ENCODE results near the gene CD177. TPM values are rescaled to one million over a fixed set of nuclear protein-coding genes. Genes with fewer than 3 reads are reported as not detected.
"Not testable (repeated sequence)": the region's sequence is repeated elsewhere in the genome, so short reads cannot be mapped to it uniquely, and the experiment has no call there.

Gene CD177
- total RNA-seq, 1 experiment from 2014 or later: not detected

GRCh38 chr19:43393501-43393900 is 40.0 kb downstream of the CD177 start:
- H3K9me3 Mint-ChIP-seq (ENCODE audit: unreplicated experiment); CTCF ChIA-PET; POLR2A ChIA-PET; H3K4me1 Mint-ChIP-seq (ENCODE audit: low read depth, unreplicated experiment); H3K36me3 ChIP-seq (ENCODE audit: control insufficient read depth, insufficient read depth, low read length); BruUV-seq (replicated peaks); DNase-seq; intact Hi-C loops (cut with micrococcal nuclease; ENCODE audit: unreplicated experiment); H3K27me3 ChIP-seq (replicated peaks; ENCODE audit: control insufficient read depth, insufficient read depth, low read length); H3K27me3 Mint-ChIP-seq (ENCODE audit: insufficient read depth, unreplicated experiment); H3K27ac Mint-ChIP-seq (ENCODE audit: unreplicated experiment); H3K4me3 ChIP-seq (ENCODE audit: low read depth, low read length); H3K9me3 ChIP-seq; H3K36me3 Mint-ChIP-seq (ENCODE audit: insufficient read depth, unreplicated experiment); H3K4me3 Mint-ChIP-seq (ENCODE audit: unreplicated experiment); H3K4me1 ChIP-seq: not testable (repeated sequence)

- Mint-ChIP-seq H3K4me3 (ENCODE audit: unreplicated experiment) (no peak overlapping the region), H3K9me3 (ENCODE audit: unreplicated experiment) (peaks cover 8% of the 10 kb centered on the region), H3K27ac (ENCODE audit: unreplicated experiment) (no peak overlapping the region), H3K36me3 (ENCODE audit: insufficient read depth, unreplicated experiment) (no peaks in the 10 kb centered on the region), H3K4me1 (ENCODE audit: low read depth, unreplicated experiment) (no peaks in the 10 kb centered on the region), H3K27me3 (ENCODE audit: insufficient read depth, unreplicated experiment) (no peaks in the 10 kb centered on the region)
- Histone ChIP-seq H3K36me3 (ENCODE audit: control insufficient read depth, insufficient read depth, low read length) (no peaks in the 10 kb centered on the region), H3K9me3 (no peaks in the 10 kb centered on the region), H3K4me1 (no peaks in the 10 kb centered on the region), H3K4me3 (ENCODE audit: low read depth, low read length) (no peak overlapping the region), H3K27me3 (replicated peaks; ENCODE audit: control insufficient read depth, insufficient read depth, low read length) (no peaks in the 10 kb centered on the region)
- DNase-seq: no peak
- intact Hi-C loops (cut with micrococcal nuclease; ENCODE audit: unreplicated experiment): no loop called here
- TF ChIP-seq, protein P1, sequence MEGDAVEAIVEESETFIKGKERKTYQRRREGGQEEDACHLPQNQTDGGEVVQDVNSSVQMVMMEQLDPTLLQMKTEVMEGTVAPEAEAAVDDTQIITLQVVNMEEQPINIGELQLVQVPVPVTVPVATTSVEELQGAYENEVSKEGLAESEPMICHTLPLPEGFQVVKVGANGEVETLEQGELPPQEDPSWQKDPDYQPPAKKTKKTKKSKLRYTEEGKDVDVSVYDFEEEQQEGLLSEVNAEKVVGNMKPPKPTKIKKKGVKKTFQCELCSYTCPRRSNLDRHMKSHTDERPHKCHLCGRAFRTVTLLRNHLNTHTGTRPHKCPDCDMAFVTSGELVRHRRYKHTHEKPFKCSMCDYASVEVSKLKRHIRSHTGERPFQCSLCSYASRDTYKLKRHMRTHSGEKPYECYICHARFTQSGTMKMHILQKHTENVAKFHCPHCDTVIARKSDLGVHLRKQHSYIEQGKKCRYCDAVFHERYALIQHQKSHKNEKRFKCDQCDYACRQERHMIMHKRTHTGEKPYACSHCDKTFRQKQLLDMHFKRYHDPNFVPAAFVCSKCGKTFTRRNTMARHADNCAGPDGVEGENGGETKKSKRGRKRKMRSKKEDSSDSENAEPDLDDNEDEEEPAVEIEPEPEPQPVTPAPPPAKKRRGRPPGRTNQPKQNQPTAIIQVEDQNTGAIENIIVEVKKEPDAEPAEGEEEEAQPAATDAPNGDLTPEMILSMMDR (IDR thresholded peaks at IDR 0.05; ENCODE audit: insufficient read depth in 1 of 2, low read depth in 1 of 2, low read length in 1 of 2, severe bottlenecking in 1 of 2, unreplicated experiment in 1 of 2): no peak
- CTCF ChIA-PET: no interaction called here
- POLR2A ChIA-PET: no interaction called here
- no TSS peak for BruUV-seq (replicated peaks)
Observed at GRCh38 chr19:43395561-43395960, 42.1 kb downstream of the CD177 start.

- H3K4me3 Mint-ChIP-seq (ENCODE audit: unreplicated experiment): no peak overlapping the region
- H3K9me3 Mint-ChIP-seq (ENCODE audit: unreplicated experiment): peaks cover 10% of the 10 kb centered on the region
- H3K27ac Mint-ChIP-seq (ENCODE audit: unreplicated experiment): no peak overlapping the region
- TF ChIP-seq, protein P1 (IDR thresholded peaks at IDR 0.05; ENCODE audit: insufficient read depth in 1 of 2, low read depth in 1 of 2, low read length in 1 of 2, severe bottlenecking in 1 of 2, unreplicated experiment in 1 of 2): no peak
- no peaks in the 10 kb centered on the region for H3K27me3 ChIP-seq (replicated peaks; ENCODE audit: control insufficient read depth, insufficient read depth, low read length)
- ChIA-PET POLR2A (no interaction called here), CTCF (no interaction called here)
- H3K4me1 ChIP-seq: 0 out of 2 replicates have a peak, but pooled peaks cover 4% of the 10 kb centered on the region
- no TSS peak for BruUV-seq (replicated peaks)
- DNase-seq: no peak
- no peaks in the 10 kb centered on the region for H3K9me3 ChIP-seq
- no peaks in the 10 kb centered on the region for H3K36me3 Mint-ChIP-seq (ENCODE audit: insufficient read depth, unreplicated experiment)
- no peaks in the 10 kb centered on the region for H3K27me3 Mint-ChIP-seq (ENCODE audit: insufficient read depth, unreplicated experiment)
- no peak overlapping the region for H3K4me3 ChIP-seq (ENCODE audit: low read depth, low read length)
- H3K4me1 Mint-ChIP-seq (ENCODE audit: low read depth, unreplicated experiment): no peaks in the 10 kb centered on the region
- no peaks in the 10 kb centered on the region for H3K36me3 ChIP-seq (ENCODE audit: control insufficient read depth, insufficient read depth, low read length)
- intact Hi-C loops (cut with micrococcal nuclease; ENCODE audit: unreplicated experiment): no loop called here
Observed at GRCh38 chr19:43406297-43406696, 52.8 kb downstream of the CD177 start.

GRCh38 chr19:43407416-43408005 is 54.0 kb downstream of the CD177 start:
- no TSS peak for BruUV-seq (replicated peaks)
- ChIA-PET POLR2A (no interaction called here), CTCF (no interaction called here)
- Histone ChIP-seq H3K27me3 (replicated peaks; ENCODE audit: control insufficient read depth, insufficient read depth, low read length) (no peaks in the 10 kb centered on the region), H3K4me1 (peaks cover 9% of the 10 kb centered on the region), H3K36me3 (ENCODE audit: control insufficient read depth, insufficient read depth, low read length) (no peaks in the 10 kb centered on the region), H3K9me3 (no peaks in the 10 kb centered on the region), H3K4me3 (ENCODE audit: low read depth, low read length) (no peak overlapping the region)
- intact Hi-C loops (cut with micrococcal nuclease; ENCODE audit: unreplicated experiment): no loop called here
- TF ChIP-seq, protein P1 (IDR thresholded peaks at IDR 0.05; ENCODE audit: insufficient read depth in 1 of 2, low read depth in 1 of 2, low read length in 1 of 2, severe bottlenecking in 1 of 2, unreplicated experiment in 1 of 2): no peak
- Mint-ChIP-seq H3K9me3 (ENCODE audit: unreplicated experiment) (peaks cover 13% of the 10 kb centered on the region), H3K36me3 (ENCODE audit: insufficient read depth, unreplicated experiment) (no peaks in the 10 kb centered on the region), H3K27me3 (ENCODE audit: insufficient read depth, unreplicated experiment) (no peaks in the 10 kb centered on the region), H3K27ac (ENCODE audit: unreplicated experiment) (no peak overlapping the region), H3K4me1 (ENCODE audit: low read depth, unreplicated experiment) (peaks cover 8% of the 10 kb centered on the region), H3K4me3 (ENCODE audit: unreplicated experiment) (no peak overlapping the region)
- no peak for DNase-seq
